Activated naive CD4-positive, alpha-beta T cell treated with anti-CD3 and anti-CD28 coated beads, Interleukin-2, amount 10 ng/mL, durations not matched to agents 7 days and 5 days (primary cell): ENCODE measurements around the gene PAEP.
"Not testable (repeated sequence)": the region's sequence is repeated elsewhere in the genome, so short reads cannot be mapped to it uniquely, and the experiment has no call there.

Source experiments
- CTCF ChIA-PET: fragments of 350-600 bp; sonication (Branson Sonifier 250); formaldehyde crosslinking; loops from one replicate; lab custom pipeline; 2021; ENCODE audit warnings: antibody characterized with exemption; lab: Charles Lee
- DNase-seq: peaks from one replicate; pipeline ENCODE4 v3.0.0-alpha.2; 2020
- H3K27ac Mint-ChIP-seq: one replicate; pipeline ENCODE4 v1.8.0; 2021; ENCODE audit warnings: mild to moderate bottlenecking, moderate library complexity, mixed read lengths
- H3K27me3 Mint-ChIP-seq: one replicate; pipeline ENCODE4 v1.8.0; 2021; ENCODE audit warnings: mild to moderate bottlenecking, mixed read lengths
- H3K36me3 Mint-ChIP-seq: one replicate; pipeline ENCODE4 v1.8.0; 2021; ENCODE audit warnings: mixed read lengths
- H3K4me1 Mint-ChIP-seq: one replicate; pipeline ENCODE4 v1.8.0; 2021; ENCODE audit warnings: mixed read lengths
- H3K4me3 Mint-ChIP-seq: one replicate; pipeline ENCODE4 v1.8.0; 2021; ENCODE audit warnings: mild to moderate bottlenecking, moderate library complexity, mixed read lengths
- H3K9me3 Mint-ChIP-seq: one replicate; pipeline ENCODE4 v1.8.0; 2021; ENCODE audit warnings: mixed read lengths

The PAEP gene

DNA sequence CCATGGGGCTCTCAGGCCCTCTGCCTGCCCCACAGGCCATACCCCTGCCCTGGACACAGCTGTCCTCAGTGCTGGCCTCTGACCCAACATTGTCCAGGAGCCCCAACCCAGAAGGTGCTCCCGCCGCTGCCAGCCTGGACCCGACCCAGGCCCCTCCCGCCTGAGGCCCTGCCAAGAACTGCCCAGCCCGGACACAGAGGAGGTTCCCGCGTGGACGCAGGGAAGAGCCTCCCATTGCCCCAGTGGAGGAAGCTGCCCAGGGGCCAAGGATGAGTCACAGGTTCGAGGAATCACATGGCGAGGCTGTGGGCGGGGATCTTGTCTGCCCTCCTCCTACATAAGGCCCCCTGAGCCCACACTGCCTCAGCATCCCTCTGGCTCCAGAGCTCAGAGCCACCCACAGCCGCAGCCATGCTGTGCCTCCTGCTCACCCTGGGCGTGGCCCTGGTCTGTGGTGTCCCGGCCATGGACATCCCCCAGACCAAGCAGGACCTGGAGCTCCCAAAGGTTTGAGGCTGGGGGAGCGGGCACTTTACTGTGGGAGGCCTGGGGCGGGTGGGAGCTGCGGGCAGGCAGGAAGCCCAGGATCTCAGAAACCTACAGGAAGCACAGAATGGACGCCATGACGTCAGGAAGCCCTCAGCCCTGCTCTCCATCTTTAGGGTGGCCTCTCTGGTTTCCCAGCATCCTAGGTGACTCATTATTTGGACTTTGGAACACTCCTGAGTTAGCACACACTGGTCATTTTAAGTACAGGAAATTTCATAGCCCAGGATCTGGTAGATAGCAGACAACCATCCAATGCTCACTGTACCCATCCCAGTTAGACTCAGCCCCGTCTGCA is at the start of gene PAEP:
Gene PAEP (plus strand): TSS at position 366 of the 844 bp plus-strand sequence.
- CTCF ChIA-PET, result no interaction called here
- DNase-seq, result no peak
- no peaks in the 10 kb centered on the region for H3K27me3 Mint-ChIP-seq
- H3K4me1 Mint-ChIP-seq, result no peaks in the 10 kb centered on the region
- no peaks in the 10 kb centered on the region for H3K36me3 Mint-ChIP-seq
- no peaks in the 10 kb centered on the region for H3K9me3 Mint-ChIP-seq
- H3K4me3 Mint-ChIP-seq, result no peak within 1 kb of the TSS
- H3K27ac Mint-ChIP-seq, result no peak within 1 kb of the TSS

- H3K27ac Mint-ChIP-seq, result no peak overlapping the region
- no peak overlapping the region for H3K4me3 Mint-ChIP-seq
- peaks cover 6% of the 10 kb centered on the region for H3K4me1 Mint-ChIP-seq
- no peak for DNase-seq
- CTCF ChIA-PET, result no interaction called here
- peaks cover 9% of the 10 kb centered on the region for H3K27me3 Mint-ChIP-seq
- no peaks in the 10 kb centered on the region for H3K36me3 Mint-ChIP-seq
- H3K9me3 Mint-ChIP-seq, result peaks cover 6% of the 10 kb centered on the region
Observed at GRCh38 chr9:135512241-135512603, 49.3 kb upstream of the PAEP start.

DNA sequence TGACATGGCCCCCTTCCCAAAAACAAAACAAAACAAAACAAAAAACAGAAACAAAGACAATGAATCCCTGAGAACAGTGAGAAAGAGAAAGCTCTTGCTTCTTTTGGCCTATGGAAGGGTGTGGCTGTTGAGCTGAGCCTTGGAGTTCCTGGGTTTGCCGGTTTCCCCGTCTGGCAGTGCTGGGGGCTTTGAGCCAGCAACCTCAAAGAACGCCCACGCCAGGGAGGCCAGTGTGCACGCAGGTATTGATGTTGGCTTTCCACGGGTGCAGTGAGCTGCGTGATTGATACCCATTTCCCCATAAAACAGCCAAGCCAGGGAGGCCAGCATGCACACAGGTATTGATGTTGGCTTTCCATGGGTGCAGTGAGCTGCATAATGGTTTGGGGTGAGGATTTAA is 48.7 kb upstream of the PAEP start:
- DNase-seq, result no peak
- Mint-ChIP-seq H3K4me1 (peaks cover 6% of the 10 kb centered on the region), H3K27me3 (peaks cover 13% of the 10 kb centered on the region), H3K9me3 (peaks cover 6% of the 10 kb centered on the region), H3K27ac (no peak overlapping the region), H3K36me3 (no peaks in the 10 kb centered on the region), H3K4me3 (no peak overlapping the region)
- CTCF ChIA-PET, result no interaction called here

- no peak overlapping the region for H3K4me3 Mint-ChIP-seq
- H3K9me3 Mint-ChIP-seq, result peaks cover 6% of the 10 kb centered on the region
- CTCF ChIA-PET, result no interaction called here
- H3K36me3 Mint-ChIP-seq, result no peaks in the 10 kb centered on the region
- no peak for DNase-seq
- H3K27ac Mint-ChIP-seq, result no peak overlapping the region
- peaks cover 8% of the 10 kb centered on the region for H3K27me3 Mint-ChIP-seq
- peaks cover 6% of the 10 kb centered on the region for H3K4me1 Mint-ChIP-seq
Observed at GRCh38 chr9:135513351-135513846, 48.2 kb upstream of the PAEP start.

DNA sequence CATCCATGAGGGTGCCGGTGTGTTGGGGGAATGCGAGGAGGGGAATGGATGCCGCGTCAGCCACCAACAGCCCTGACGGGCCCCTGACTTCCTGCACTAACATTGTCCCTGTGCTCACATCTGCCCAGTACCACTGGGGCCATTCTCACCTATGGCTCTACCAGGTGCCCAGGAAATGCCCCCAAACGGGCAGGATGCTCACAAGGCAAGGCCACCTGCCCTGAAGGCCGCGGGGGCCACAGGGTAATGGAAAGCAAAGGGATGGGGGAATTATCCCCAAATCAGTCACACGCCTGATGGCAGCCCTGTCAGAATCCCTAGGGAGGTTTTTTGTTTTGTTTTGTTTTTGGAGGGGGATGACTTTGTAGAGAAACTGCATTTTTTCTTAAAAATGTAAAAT is 47.6 kb upstream of the PAEP start:
- H3K4me1 Mint-ChIP-seq, CTCF ChIA-PET, H3K27me3 Mint-ChIP-seq, H3K36me3 Mint-ChIP-seq, DNase-seq, H3K4me3 Mint-ChIP-seq, H3K9me3 Mint-ChIP-seq, H3K27ac Mint-ChIP-seq: not testable (repeated sequence)

GRCh38 chr9:135514342-135515082 is 47.0 kb upstream of the PAEP start:
- CTCF ChIA-PET, result no interaction called here
- Mint-ChIP-seq H3K27ac (no peak overlapping the region), H3K4me1 (peaks cover 6% of the 10 kb centered on the region), H3K36me3 (no peaks in the 10 kb centered on the region), H3K9me3 (peaks cover 1% of the 10 kb centered on the region), H3K27me3 (peaks cover 5% of the 10 kb centered on the region), H3K4me3 (no peak overlapping the region)
- no peak for DNase-seq

- H3K27ac Mint-ChIP-seq, result no peak overlapping the region
- CTCF ChIA-PET, result no interaction called here
- no peak for DNase-seq
Observed at GRCh38 chr9:135515083-135515951, 46.2 kb upstream of the PAEP start.

GRCh38 chr9:135516132-135516860 is 45.3 kb upstream of the PAEP start:
- H3K27ac Mint-ChIP-seq, result no peak overlapping the region
- H3K4me1 Mint-ChIP-seq, result peaks cover 4% of the 10 kb centered on the region
- CTCF ChIA-PET, result no interaction called here
- H3K9me3 Mint-ChIP-seq, result no peaks in the 10 kb centered on the region
- H3K36me3 Mint-ChIP-seq, result no peaks in the 10 kb centered on the region
- DNase-seq, result no peak
- no peak overlapping the region for H3K4me3 Mint-ChIP-seq
- H3K27me3 Mint-ChIP-seq, result peaks cover 5% of the 10 kb centered on the region

More at GRCh38 chr9:135515083-135515951, 46.2 kb upstream of the PAEP start:
- Mint-ChIP-seq H3K36me3 (no peaks in the 10 kb centered on the region), H3K27me3 (peaks cover 5% of the 10 kb centered on the region), H3K4me1 (peaks cover 6% of the 10 kb centered on the region), H3K9me3 (no peaks in the 10 kb centered on the region), H3K4me3 (no peak overlapping the region)

DNA sequence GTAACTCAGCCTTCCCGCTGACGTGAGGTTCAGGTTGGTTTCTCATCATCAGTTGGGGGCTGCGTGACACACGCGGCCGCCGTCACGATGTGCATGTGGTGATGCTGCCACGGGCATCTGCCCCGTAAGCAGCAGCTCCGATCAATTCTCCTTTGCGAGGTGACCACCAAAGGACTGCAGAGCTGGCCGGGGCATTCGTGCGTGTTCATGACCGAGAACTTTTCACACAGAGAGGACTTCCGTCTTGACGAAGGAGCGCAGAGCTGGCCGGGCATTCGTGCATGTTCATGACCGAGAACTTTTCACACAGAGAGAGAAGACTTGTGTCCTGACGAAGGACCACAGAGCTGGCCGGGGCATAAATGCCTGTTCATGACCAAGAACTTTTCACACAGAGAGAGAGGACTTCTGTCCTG is 44.1 kb upstream of the PAEP start:
- CTCF ChIA-PET, result interaction anchor here (1.2 kb wide), 1 partner anchor 13 kb away, joined by 7 read pairs; no protein-coding TSS in a partner anchor
- Mint-ChIP-seq H3K27me3 (peaks cover 5% of the 10 kb centered on the region), H3K9me3 (no peaks in the 10 kb centered on the region), H3K4me1 (peaks cover 4% of the 10 kb centered on the region), H3K36me3 (no peaks in the 10 kb centered on the region), H3K4me3 (no peak overlapping the region), H3K27ac (no peak overlapping the region)
- no peak for DNase-seq

DNA sequence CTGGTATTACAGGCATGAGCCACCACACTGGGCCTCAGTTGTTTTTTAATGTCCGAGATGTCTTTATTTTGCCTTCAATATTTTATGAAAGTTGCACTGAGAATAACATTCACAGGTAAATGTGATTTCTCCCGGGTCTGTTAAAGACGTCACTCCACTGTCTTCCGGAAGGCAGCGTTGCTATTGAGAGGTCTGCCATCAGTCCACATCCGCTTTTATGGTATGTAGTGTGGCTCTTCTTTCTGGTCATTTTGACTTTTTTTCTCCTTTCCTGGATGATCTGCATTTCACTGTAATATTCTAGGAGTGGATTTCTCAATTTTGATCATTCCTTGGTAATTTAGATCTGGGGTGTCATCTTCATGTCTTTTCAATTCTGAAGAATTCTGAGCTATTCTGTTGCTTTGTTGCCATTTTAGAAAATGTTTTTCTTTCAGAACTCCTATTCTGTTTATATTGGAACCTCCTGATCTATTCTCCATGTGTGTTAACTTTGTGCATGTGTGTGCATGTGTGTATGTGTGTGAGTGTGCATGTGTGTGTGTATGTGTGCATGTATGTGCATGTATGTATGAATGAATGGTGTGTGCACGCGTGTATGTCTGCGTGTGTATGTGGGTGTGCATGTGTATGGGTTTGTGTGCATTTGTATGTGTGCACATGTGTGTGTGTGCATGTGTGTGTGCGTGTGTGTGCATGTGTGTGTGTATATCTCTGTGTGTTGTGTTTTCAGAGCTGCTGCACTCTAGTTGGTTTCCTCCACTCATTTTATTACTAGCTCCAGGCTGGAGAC is 42.2 kb upstream of the PAEP start:
- H3K9me3 Mint-ChIP-seq, result no peaks in the 10 kb centered on the region
- no peak for DNase-seq
- H3K36me3 Mint-ChIP-seq, result no peaks in the 10 kb centered on the region
- no peak overlapping the region for H3K27ac Mint-ChIP-seq
- peaks cover 5% of the 10 kb centered on the region for H3K27me3 Mint-ChIP-seq
- CTCF ChIA-PET, result no interaction called here
- peaks cover 4% of the 10 kb centered on the region for H3K4me1 Mint-ChIP-seq
- H3K4me3 Mint-ChIP-seq, result no peak overlapping the region

DNA sequence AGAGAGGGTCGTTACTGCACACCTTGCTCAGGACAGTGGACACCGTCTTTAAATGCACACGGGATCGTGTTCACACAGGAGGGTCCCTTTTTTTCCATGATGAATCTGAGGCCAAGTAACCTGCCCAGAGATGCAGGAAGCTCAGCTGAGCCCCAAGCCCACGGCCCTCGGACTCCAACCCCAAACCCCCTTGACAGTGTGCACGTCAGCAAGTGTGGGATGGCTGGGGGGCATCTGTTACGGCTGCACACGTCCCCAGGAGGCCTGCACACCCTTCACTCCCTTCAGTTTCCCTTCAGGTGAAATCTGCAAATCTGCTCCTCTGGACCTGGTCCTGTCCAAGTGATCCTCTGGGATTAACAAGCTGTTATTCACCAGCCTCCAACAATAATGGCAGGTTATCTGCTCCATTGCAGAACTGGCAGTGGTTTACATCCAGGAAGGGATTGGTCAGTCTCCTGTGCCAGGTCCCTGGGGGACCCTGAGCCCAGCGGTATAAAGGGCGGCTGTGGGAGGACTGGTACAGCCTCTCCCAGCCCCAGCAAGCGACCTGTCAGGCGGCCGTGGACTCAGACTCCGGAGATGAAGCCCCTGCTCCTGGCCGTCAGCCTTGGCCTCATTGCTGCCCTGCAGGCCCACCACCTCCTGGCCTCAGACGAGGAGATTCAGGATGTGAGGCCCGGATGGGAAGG is 40.5 kb upstream of the PAEP start, which contains the start of gene LCN1:
Gene LCN1 (plus strand): TSS at position 525 of the 692 bp plus-strand sequence. CDS start 58 bp downstream, at position 583.
- Mint-ChIP-seq H3K27ac (no peak within 1 kb of the TSS), H3K36me3 (no peaks in the 10 kb centered on the region), H3K9me3 (no peaks in the 10 kb centered on the region), H3K27me3 (peaks cover 5% of the 10 kb centered on the region), H3K4me3 (no peak within 1 kb of the TSS), H3K4me1 (peaks cover 2% of the 10 kb centered on the region)
- DNase-seq, result peak; percentile 14
- CTCF ChIA-PET, result no interaction called here

GRCh38 chr9:135521608-135522095 is 39.9 kb upstream of the PAEP start:
- Mint-ChIP-seq H3K27ac (no peak overlapping the region), H3K36me3 (no peaks in the 10 kb centered on the region), H3K4me1 (no peaks in the 10 kb centered on the region), H3K9me3 (no peaks in the 10 kb centered on the region), H3K27me3 (peaks cover 5% of the 10 kb centered on the region), H3K4me3 (no peak overlapping the region)
- DNase-seq, result peak; percentile 17
- CTCF ChIA-PET, result no interaction called here
